Sigmoid colon (tissue), 4 donors: Measurements from ENCODE around the gene VWA3A.
"Not testable (repeated sequence)": the region's sequence is repeated elsewhere in the genome, so short reads cannot be mapped to it uniquely, and the experiment has no call there.

Experiments used
- POLR2A ChIP-seq, 2 donors: fragments of 450-650 bp; IDR thresholded peaks; one replicate each; pipeline ENCODE4 v1.6.1; 2016; ENCODE audit warnings: antibody characterized with exemption in 2 of 2, mild to moderate bottlenecking in 2 of 2, moderate library complexity in 2 of 2
- POLR2AphosphoS5 ChIP-seq, 4 donors: sonication (generic); formaldehyde crosslinking; IDR thresholded peaks; one replicate each; pipeline ENCODE4 v1.6.1; 2017; ENCODE audit warnings: antibody characterized with exemption in 4 of 4

DNA sequence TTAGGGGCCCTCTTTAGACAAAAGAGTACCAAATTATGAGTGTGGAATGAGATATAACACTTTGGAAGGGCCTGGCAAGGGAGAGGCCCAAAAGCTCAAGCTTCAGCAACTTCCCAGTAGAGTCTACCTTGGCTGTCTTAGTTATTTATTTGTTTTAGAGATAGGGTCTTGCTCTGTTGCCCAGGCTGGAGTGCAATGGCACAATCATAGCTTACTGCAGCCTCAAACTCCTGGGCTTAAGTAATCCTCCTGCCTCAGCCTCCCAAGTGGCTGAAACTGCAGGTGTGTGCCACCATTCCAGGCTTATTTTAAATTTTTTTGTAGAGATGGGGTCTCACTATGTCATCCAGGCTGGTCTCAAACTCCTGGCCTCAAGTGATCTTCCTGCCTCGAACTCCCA is 80.3 kb downstream of the VWA3A start:
- not testable (repeated sequence) for TF ChIP-seq POLR2A, POLR2AphosphoS5 (IDR thresholded peaks at IDR 0.05)
